GM11168 (cell line): ENCODE measurements around the gene OXER1.
"Not testable (repeated sequence)": the region's sequence is repeated elsewhere in the genome, so short reads cannot be mapped to it uniquely, and the experiment has no call there.

ENCODE experiments used
- in situ Hi-C: fragments of 300-500 bp; cut with MboI; formaldehyde crosslinking; loops from one replicate; pipeline ENCODE4 v1.12.0; 2022; ENCODE audit warnings: low sequenced_read_pairs; ENCODE audit not compliant: unreplicated experiment

OXER1 gene

GRCh38 chr2:42754776-42755140 lies 9.2 kb downstream of the OXER1 start:
- in situ Hi-C loops: no loop called here

DNA sequence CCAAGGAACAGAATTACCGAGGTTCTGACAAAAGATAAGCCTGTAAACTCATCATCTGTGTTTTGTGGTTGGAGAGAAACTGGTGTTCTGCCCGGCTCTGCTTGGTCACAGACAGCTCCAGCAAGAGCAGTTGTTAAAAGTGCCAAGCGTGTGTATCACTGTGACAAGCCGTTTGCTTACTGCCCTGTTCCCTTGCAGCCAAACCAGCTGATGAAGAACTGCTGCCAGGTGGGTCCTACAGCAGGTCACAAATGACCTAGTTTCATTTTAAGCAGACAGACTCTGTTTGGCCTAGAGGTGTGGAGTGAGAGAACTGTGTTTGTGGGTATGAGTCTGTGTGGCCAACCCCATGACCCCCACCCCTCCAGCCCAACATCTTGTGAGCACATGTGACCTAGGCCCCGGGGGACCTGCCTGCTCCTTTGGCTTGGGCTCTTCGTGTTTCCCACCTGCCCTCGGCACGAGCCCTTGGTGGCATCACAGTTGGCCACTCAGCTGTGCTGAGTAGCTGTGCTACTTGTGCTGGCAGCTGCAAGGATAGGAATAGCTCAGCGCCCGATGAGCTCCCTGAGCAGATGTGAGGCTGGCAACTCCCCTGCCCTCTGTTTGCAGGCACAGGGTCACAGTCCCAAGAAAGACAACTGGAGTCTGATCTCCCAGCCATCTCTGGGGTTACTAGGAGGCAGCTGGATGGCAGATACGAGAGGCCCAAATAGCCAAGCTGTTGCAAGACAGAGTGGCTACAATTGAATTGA lies 9.7 kb downstream of the OXER1 start:
- in situ Hi-C loops: no loop called here

GRCh38 chr2:42752816-42753813 lies 10.8 kb downstream of the OXER1 start:
- in situ Hi-C loops: no loop called here

DNA sequence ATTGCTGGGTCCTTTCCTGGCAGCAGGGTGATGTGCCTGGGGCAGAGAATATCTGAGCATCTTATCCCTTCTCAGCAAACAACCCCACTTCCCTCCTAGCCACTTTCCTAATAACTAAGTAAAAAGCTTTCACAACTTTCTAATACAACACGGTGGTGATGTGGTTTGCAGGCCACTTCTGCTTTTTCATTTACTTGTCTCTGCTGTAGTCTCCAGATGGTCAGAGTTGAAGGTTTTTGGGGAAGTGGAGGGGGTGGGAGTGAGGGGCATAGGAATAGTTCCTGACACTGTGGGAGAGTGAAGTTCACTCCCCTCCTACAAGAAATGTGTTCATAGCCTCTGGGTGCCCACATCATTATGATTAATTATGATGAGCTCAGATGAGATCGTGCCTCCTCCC lies 11.6 kb downstream of the OXER1 start:
- in situ Hi-C loops: no loop called here

DNA sequence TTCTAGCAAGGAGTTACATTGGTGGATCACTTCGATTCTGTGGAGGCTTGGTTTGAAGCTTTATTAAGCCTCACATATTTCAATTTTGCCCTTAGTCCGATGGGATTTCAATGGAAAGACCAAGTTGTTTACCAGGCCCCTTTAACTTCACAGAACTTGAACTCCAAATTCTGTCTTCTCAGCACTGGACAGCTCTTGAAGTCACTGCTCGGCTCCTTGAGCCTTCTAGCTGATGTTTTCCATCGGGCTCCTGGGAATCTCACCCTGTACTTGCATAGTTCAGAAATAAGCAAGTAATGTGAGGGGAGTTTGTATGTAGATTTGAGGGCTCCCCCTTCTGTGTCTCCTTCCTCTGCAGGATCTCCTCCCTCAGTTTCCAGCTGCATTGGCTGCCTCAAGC lies 15.1 kb downstream of the OXER1 start:
- in situ Hi-C loops: no loop called here

DNA sequence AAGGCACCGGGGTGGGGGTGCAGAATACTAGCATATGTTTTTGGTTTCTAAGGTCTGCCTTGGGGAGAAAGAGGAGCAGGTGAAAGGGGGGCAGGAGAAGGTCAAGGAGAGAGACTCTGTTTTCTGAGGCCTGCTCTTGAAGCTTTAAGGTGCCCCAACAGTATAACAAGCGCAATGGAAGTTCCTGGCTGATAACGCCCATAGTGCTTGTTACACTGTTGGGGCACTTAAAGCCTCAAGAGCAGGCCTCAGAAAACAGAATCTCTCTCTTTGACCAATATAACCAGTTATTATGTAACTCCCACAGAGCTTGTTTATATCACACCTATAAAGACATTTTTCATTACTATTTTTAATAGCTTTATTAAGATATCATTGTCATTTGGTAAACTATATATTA lies 16.5 kb downstream of the OXER1 start:
- in situ Hi-C loops: no loop called here

- in situ Hi-C loops: no loop called here
These were observed 19.3 kb downstream of the OXER1 start for GRCh38 chr2:42744545-42745082.

DNA sequence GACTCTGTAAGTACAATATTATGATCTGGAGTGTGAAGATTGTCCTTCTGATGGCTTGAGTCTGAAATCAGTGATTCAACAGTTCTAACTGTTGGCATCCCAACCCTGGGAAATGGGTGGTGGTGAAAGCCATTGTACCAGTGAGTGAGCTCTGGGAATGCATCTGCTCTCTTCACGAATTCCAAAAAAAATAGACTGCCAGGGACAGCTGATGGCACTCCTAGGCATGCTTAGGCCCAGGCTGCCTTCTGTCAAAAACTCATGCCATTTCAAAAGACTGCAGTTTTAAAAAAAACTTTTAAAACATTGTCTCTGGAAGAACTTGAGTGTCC lies 20.3 kb downstream of the OXER1 start:
- in situ Hi-C loops: no loop called here

GRCh38 chr2:42742740-42743658 lies 20.9 kb downstream of the OXER1 start:
- in situ Hi-C loops: no loop called here

GRCh38 chr2:42741140-42741539 lies 22.8 kb downstream of the OXER1 start:
- in situ Hi-C loops: no loop called here

- in situ Hi-C loops: no loop called here
These were observed 27.2 kb downstream of the OXER1 start for GRCh38 chr2:42736598-42737322.

GRCh38 chr2:42733852-42734251 lies 30.1 kb downstream of the OXER1 start:
- in situ Hi-C loops: no loop called here

DNA sequence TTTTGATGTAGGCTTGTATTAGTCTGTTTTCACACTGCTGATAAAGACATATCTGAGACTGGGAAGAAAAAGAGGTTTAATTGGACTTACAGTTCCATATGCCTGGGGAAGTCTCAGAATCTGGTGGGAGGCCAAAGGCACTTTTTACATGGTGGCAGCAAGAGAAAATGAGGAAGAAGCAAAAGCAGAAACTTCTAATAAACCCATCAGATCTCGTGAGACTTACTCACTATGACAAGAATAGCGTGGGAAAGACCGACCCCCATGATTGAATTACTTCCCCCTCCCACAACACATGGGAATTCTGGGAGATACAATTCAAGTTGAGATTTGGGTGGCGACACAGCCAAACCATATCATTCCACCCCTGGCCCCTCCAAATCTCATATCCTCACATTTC lies 32.6 kb downstream of the OXER1 start:
- in situ Hi-C loops: not testable (repeated sequence)

DNA sequence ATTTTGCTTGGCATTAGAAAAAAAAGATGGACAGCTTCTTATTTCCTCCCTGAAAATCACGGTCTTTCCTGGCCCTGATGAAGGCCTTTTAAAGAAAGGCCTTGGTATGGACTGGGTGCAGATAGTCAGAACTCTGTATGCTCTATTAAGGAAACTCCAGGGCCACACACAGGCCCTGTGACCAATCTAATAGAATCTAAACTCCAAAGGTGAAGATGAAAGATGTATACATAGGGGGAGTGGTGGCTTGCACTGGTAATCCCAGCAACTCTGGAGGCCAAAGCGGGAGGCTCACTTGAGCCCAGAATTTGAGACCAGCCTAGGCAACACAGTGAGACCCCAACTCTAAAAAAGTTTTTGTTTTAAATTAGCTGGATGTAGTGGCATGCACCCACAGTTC lies 37.3 kb downstream of the OXER1 start:
- in situ Hi-C loops: no loop called here

DNA sequence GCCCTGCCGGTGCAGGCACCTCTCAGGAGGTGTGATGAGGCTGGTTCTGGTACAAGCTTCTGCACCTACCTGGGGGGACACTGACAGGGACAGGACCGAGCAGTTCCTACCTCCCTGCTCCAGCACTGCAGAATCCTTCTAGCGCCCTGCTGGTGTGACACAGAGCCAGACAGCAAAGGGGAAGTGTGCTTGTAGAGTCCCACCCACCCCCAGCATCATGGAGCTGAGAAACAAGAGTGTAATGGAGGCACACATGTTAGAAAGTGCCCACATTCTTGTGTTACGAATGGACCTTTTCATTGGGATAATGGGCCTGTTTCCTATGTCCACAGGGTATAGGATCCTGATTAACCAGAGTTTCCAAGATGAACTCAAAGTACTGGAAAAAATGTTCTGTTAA lies 38.3 kb downstream of the OXER1 start:
- in situ Hi-C loops: no loop called here

DNA sequence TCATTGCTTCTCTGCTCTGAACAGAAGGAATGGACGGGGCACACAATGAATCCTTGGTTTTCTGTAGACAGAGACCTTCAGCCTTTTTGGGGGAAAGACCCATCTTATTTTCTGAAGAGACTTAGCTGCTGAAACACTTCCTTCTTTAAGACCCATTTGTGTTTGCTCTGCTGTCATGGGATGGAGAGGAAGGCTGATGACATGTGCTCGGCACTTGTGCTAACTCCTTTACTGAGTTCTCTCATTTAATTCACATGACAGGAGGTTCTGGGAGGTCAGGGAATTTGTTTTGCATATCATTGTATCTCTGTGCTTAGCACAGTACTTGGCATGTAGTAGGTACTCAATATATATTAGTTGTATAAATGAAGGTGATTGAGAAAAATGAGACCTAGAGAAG lies 39.0 kb downstream of the OXER1 start:
- in situ Hi-C loops: no loop called here

DNA sequence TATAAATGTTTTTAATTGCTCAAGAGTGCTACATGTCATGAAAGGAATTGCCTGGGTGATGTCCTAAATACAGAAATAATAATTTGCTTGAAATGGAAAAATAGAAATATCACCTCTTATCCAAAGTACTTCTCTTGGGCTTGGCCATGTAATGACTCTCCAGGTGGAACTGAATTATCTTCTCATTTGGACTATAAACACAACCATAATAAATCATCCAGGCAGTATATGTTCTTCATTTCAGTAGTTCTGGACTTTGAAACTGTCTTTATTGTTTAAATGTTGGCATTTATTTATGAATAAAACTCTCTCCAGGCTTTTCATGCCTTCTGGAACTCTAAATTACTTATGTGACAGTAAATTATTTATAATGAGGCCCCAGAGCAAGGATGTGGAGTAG lies 40.5 kb downstream of the OXER1 start:
- in situ Hi-C loops: no loop called here

DNA sequence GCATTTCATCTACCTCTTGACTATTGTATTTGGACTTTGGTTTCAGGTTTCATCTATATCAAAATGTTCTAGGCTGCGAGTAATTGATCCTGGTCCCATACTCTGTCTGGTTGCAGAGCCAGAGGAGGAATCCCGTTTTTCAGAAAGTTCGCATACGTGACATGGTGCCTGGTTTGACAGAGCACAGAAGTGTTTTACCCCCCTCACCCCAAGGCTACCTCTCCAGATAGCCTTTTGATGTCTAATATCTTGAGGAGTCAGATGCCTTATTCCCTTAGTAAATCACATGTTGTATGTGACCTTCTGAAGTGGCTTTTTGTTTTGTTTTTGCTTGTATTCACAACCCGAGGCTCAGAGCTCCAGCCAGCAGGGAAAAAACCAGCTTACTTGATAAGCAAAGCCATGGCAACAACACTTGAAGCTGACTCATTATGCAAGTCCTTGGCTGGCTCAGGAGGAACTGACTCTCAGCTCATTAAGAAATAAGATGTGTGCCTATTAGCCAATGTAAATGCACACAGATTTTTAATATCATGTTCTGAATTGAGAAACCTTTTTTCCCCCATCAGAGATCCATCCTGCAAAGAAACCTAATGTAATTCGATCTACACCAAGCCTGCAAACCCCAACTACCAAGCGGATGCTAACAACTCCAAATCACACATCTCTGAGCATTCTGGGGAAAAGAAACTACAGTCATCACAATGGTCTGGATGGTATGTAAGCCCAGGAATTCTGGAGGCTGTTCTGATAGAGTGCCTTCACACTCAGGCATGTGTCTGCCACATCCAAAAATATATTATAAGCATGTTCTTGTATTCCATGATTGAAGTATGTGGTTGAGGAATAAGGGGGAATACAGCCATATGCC lies 41.4 kb downstream of the OXER1 start:
- in situ Hi-C loops: no loop called here

DNA sequence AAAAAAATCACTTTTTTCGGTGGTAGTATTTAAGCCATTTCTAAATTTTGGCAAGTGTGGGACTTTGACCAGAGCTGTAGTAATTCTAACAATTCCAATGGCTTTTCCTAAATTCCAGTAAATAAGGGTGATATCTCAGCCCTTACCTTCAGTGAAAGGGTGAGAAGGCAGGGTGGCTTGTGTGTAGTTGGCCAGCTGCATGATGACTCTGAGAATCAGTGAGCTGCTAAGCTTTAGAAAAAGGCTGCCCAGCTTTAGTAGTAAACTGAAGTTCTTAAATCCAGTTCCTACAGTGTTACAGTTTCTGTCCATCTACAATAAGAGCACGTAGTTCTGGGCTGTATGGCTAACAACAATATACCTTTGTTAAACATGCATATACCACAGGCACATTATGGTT lies 42.0 kb downstream of the OXER1 start:
- in situ Hi-C loops: no loop called here
